ENCODE results near the gene TTN. TPM values are rescaled to one million over a fixed set of nuclear protein-coding genes. Genes with fewer than 3 reads are reported as not detected.

Gene TTN
- total RNA-seq, 2 donors from 2014 or later = 16.1 to 26.4 TPM

- ATAC-seq = no peak
- Mint-ChIP-seq H3K4me1 (no peaks in the 10 kb centered on the region), H3K36me3 (ENCODE audit: low read depth) (no peaks in the 10 kb centered on the region), H3K27me3 (peaks cover 7% of the 10 kb centered on the region), H3K4me3 (no peak overlapping the region), H3K27ac (no peak overlapping the region)
- no peak for DNase-seq
- no peaks in the 10 kb centered on the region for H3K9me3 ChIP-seq (ENCODE audit: control insufficient read depth, low read length, poor library complexity, severe bottlenecking)
Observed at GRCh38 chr2:178804791-178805190, 2.4 kb downstream of the TTN start.

- Mint-ChIP-seq H3K36me3 (ENCODE audit: low read depth) (peaks cover 2% of the 10 kb centered on the region), H3K4me3 (no peak overlapping the region), H3K27ac (no peak overlapping the region), H3K27me3 (peaks cover 14% of the 10 kb centered on the region), H3K4me1 (no peaks in the 10 kb centered on the region)
- H3K9me3 ChIP-seq (ENCODE audit: control insufficient read depth, low read length, poor library complexity, severe bottlenecking) = no peaks in the 10 kb centered on the region
- ATAC-seq = no peak
- no peak for DNase-seq
Observed at GRCh38 chr2:178800510-178800909, 6.7 kb downstream of the TTN start.

GRCh38 chr2:178799305-178799704, 7.9 kb downstream of the TTN start:
- Mint-ChIP-seq H3K36me3 (ENCODE audit: low read depth) (peaks cover 2% of the 10 kb centered on the region), H3K27ac (no peak overlapping the region), H3K4me1 (no peaks in the 10 kb centered on the region), H3K4me3 (no peak overlapping the region), H3K27me3 (peaks cover 14% of the 10 kb centered on the region)
- ATAC-seq = no peak
- no peaks in the 10 kb centered on the region for H3K9me3 ChIP-seq (ENCODE audit: control insufficient read depth, low read length, poor library complexity, severe bottlenecking)
- no peak for DNase-seq

- ATAC-seq = no peak
- Mint-ChIP-seq H3K36me3 (ENCODE audit: low read depth) (peaks cover 2% of the 10 kb centered on the region), H3K27ac (no peak overlapping the region), H3K27me3 (peaks cover 18% of the 10 kb centered on the region), H3K4me3 (no peak overlapping the region), H3K4me1 (no peaks in the 10 kb centered on the region)
- DNase-seq = no peak
- no peaks in the 10 kb centered on the region for H3K9me3 ChIP-seq (ENCODE audit: control insufficient read depth, low read length, poor library complexity, severe bottlenecking)
Observed at GRCh38 chr2:178796079-178796677, 11.0 kb downstream of the TTN start.

- ATAC-seq = no peak
Observed at GRCh38 chr2:178787934-178788333, 19.3 kb downstream of the TTN start.

GRCh38 chr2:178787155-178787554, 20.1 kb downstream of the TTN start:
- no peak for ATAC-seq
- no peaks in the 10 kb centered on the region for H3K4me1 Mint-ChIP-seq
- DNase-seq = no peak
- no peaks in the 10 kb centered on the region for H3K36me3 Mint-ChIP-seq (ENCODE audit: low read depth)
- peaks cover 9% of the 10 kb centered on the region for H3K27me3 Mint-ChIP-seq
- no peaks in the 10 kb centered on the region for H3K9me3 ChIP-seq (ENCODE audit: control insufficient read depth, low read length, poor library complexity, severe bottlenecking)
- H3K4me3 Mint-ChIP-seq = no peak overlapping the region
- H3K27ac Mint-ChIP-seq = no peak overlapping the region

More at GRCh38 chr2:178787934-178788333, 19.3 kb downstream of the TTN start:
- no peak for DNase-seq
- H3K4me3 Mint-ChIP-seq = no peak overlapping the region
- H3K4me1 Mint-ChIP-seq = no peaks in the 10 kb centered on the region
- no peak overlapping the region for H3K27ac Mint-ChIP-seq
- H3K27me3 Mint-ChIP-seq = peaks cover 13% of the 10 kb centered on the region
- H3K9me3 ChIP-seq (ENCODE audit: control insufficient read depth, low read length, poor library complexity, severe bottlenecking) = no peaks in the 10 kb centered on the region
- no peaks in the 10 kb centered on the region for H3K36me3 Mint-ChIP-seq (ENCODE audit: low read depth)

GRCh38 chr2:178783889-178784288, 23.3 kb downstream of the TTN start:
- peaks cover 9% of the 10 kb centered on the region for H3K27me3 Mint-ChIP-seq
- H3K4me3 Mint-ChIP-seq = no peak overlapping the region
- H3K9me3 ChIP-seq (ENCODE audit: control insufficient read depth, low read length, poor library complexity, severe bottlenecking) = no peaks in the 10 kb centered on the region
- no peaks in the 10 kb centered on the region for H3K36me3 Mint-ChIP-seq (ENCODE audit: low read depth)
- H3K27ac Mint-ChIP-seq = no peak overlapping the region
- no peaks in the 10 kb centered on the region for H3K4me1 Mint-ChIP-seq
- ATAC-seq (no peak), DNase-seq (no peak)

GRCh38 chr2:178782236-178782635, 25.0 kb downstream of the TTN start:
- no peak overlapping the region for H3K27ac Mint-ChIP-seq
- no peaks in the 10 kb centered on the region for H3K9me3 ChIP-seq (ENCODE audit: control insufficient read depth, low read length, poor library complexity, severe bottlenecking)
- peaks cover 9% of the 10 kb centered on the region for H3K27me3 Mint-ChIP-seq
- ATAC-seq = no peak
- no peaks in the 10 kb centered on the region for H3K36me3 Mint-ChIP-seq (ENCODE audit: low read depth)
- no peaks in the 10 kb centered on the region for H3K4me1 Mint-ChIP-seq
- no peak for DNase-seq
- H3K4me3 Mint-ChIP-seq = no peak overlapping the region

- Mint-ChIP-seq H3K36me3 (ENCODE audit: low read depth) (peaks cover 2% of the 10 kb centered on the region), H3K27me3 (no peaks in the 10 kb centered on the region), H3K27ac (no peak overlapping the region), H3K4me1 (no peaks in the 10 kb centered on the region), H3K4me3 (no peak overlapping the region)
- ATAC-seq = no peak
- no peaks in the 10 kb centered on the region for H3K9me3 ChIP-seq (ENCODE audit: control insufficient read depth, low read length, poor library complexity, severe bottlenecking)
- DNase-seq = no peak
Observed at GRCh38 chr2:178777577-178777976, 29.6 kb downstream of the TTN start.

- no peaks in the 10 kb centered on the region for H3K4me1 Mint-ChIP-seq
- no peak overlapping the region for H3K27ac Mint-ChIP-seq
- H3K4me3 Mint-ChIP-seq = no peak overlapping the region
- DNase-seq (no peak), ATAC-seq (no peak)
- peaks cover 3% of the 10 kb centered on the region for H3K36me3 Mint-ChIP-seq (ENCODE audit: low read depth)
- H3K27me3 Mint-ChIP-seq = no peaks in the 10 kb centered on the region
- no peaks in the 10 kb centered on the region for H3K9me3 ChIP-seq (ENCODE audit: control insufficient read depth, low read length, poor library complexity, severe bottlenecking)
Observed at GRCh38 chr2:178776751-178777150, 30.5 kb downstream of the TTN start.

GRCh38 chr2:178775975-178776374, 31.2 kb downstream of the TTN start:
- Mint-ChIP-seq H3K27ac (no peak overlapping the region), H3K4me3 (no peak overlapping the region), H3K4me1 (no peaks in the 10 kb centered on the region), H3K36me3 (ENCODE audit: low read depth) (peaks cover 3% of the 10 kb centered on the region), H3K27me3 (no peaks in the 10 kb centered on the region)
- DNase-seq (no peak), ATAC-seq (no peak)
- H3K9me3 ChIP-seq (ENCODE audit: control insufficient read depth, low read length, poor library complexity, severe bottlenecking) = no peaks in the 10 kb centered on the region

GRCh38 chr2:178770518-178770917, 36.7 kb downstream of the TTN start:
- H3K4me1 Mint-ChIP-seq = no peaks in the 10 kb centered on the region
- H3K27ac Mint-ChIP-seq = no peak overlapping the region
- DNase-seq (no peak), ATAC-seq (no peak)
- H3K4me3 Mint-ChIP-seq = no peak overlapping the region
- peaks cover 3% of the 10 kb centered on the region for H3K36me3 Mint-ChIP-seq (ENCODE audit: low read depth)
- H3K9me3 ChIP-seq (ENCODE audit: control insufficient read depth, low read length, poor library complexity, severe bottlenecking) = no peaks in the 10 kb centered on the region
- no peaks in the 10 kb centered on the region for H3K27me3 Mint-ChIP-seq

GRCh38 chr2:178767094-178768060, 39.8 kb downstream of the TTN start:
- Mint-ChIP-seq H3K27me3 (peaks cover 8% of the 10 kb centered on the region), H3K4me1 (no peaks in the 10 kb centered on the region), H3K4me3 (no peak overlapping the region), H3K36me3 (ENCODE audit: low read depth) (peaks cover 2% of the 10 kb centered on the region), H3K27ac (no peak overlapping the region)
- no peaks in the 10 kb centered on the region for H3K9me3 ChIP-seq (ENCODE audit: control insufficient read depth, low read length, poor library complexity, severe bottlenecking)
- ATAC-seq (no peak), DNase-seq (no peak)

All from T-helper 17 cell (primary cell).